Smooth muscle cell (in vitro differentiated cells): Measurements from ENCODE around the gene PIAS4. TPM values are rescaled to one million over a fixed set of nuclear protein-coding genes. Genes with fewer than 3 reads are reported as not detected.

Experiments
- DNase-seq: peaks from one replicate; lab custom pipeline; 2025; ENCODE audit not compliant: unreplicated experiment; lab: John Stamatoyannopoulos, UW
- H2AFZ ChIP-seq: fragments of 200-600 bp; sonication (generic); 2 replicates; pipeline ENCODE4 v1.6.0; 2016; ENCODE audit warnings: antibody characterized with exemption, low read depth, mild to moderate bottlenecking
- H3F3A ChIP-seq: fragments of 200-600 bp; sonication (generic); 2 replicates; pipeline ENCODE4 v1.6.0; 2017; ENCODE audit warnings: antibody characterized with exemption, low read depth
- H3K27ac ChIP-seq: fragments of 200-600 bp; sonication (generic); 2 replicates; pipeline ENCODE4 v1.5.1; 2016; ENCODE audit warnings: low read depth, mild to moderate bottlenecking
- H3K27me3 ChIP-seq: fragments of 200-600 bp; sonication (generic); 2 replicates; pipeline ENCODE4 v1.6.1; 2016; ENCODE audit warnings: low read depth, mild to moderate bottlenecking
- H3K36me3 ChIP-seq: fragments of 200-600 bp; sonication (generic); 2 replicates; pipeline ENCODE4 v1.5.1; 2016; ENCODE audit warnings: low read depth
- H3K4me1 ChIP-seq: fragments of 200-600 bp; sonication (generic); 2 replicates; pipeline ENCODE4 v1.5.1; 2016; ENCODE audit warnings: low read depth
- H3K4me2 ChIP-seq: fragments of 200-600 bp; sonication (generic); 2 replicates; pipeline ENCODE4 v1.6.0; 2016; ENCODE audit warnings: mild to moderate bottlenecking
- H3K4me3 ChIP-seq: fragments of 200-600 bp; sonication (generic); 2 replicates; pipeline ENCODE4 v1.5.1; 2016; ENCODE audit warnings: mild to moderate bottlenecking
- H3K79me2 ChIP-seq: fragments of 200-600 bp; sonication (generic); 2 replicates; pipeline ENCODE4 v1.6.0; 2016; ENCODE audit warnings: low read depth, mild to moderate bottlenecking
- H3K9ac ChIP-seq: fragments of 200-600 bp; sonication (generic); 2 replicates; pipeline ENCODE4 v1.6.0; 2016; ENCODE audit warnings: low read depth
- H3K9me3 ChIP-seq: fragments of 200-600 bp; sonication (generic); replicated peaks from 2 replicates; pipeline ENCODE4 v1.5.1; 2016; ENCODE audit warnings: low read depth
- H4K20me1 ChIP-seq: fragments of 200-600 bp; sonication (generic); 2 replicates; pipeline ENCODE4 v1.6.0; 2016; ENCODE audit warnings: low read depth
- WGBS: methylation state at CpG from one replicate; pipeline ENCODE4 v1.1.7; 2016; ENCODE audit warnings: low lambda C conversion rate; 5-methylcytosine and 5-hydroxymethylcytosine counted together
- polyA plus RNA-seq: library from polyadenylated mRNA; unstranded; fragments of >200 nt; fragmentation: Nextera tagmentation; extraction: Ambion mirVana; gene quantifications from 2 replicates; pipeline ENCODE4 v1.2.1, GENCODE V29; 2016
- total RNA-seq: library from RNA; depleted of rRNA; stranded (reverse); fragments of >200 nt; gene quantifications from 2 replicates; pipeline ENCODE4 v1.2.3, GENCODE V29; 2014
- TF ChIP-seq, protein P1 (sequence below): fragments of 200-600 bp; sonication (generic); IDR thresholded peaks from 2 replicates; pipeline ENCODE4 v1.5.1; 2017; ENCODE audit warnings: borderline replicate concordance, mild to moderate bottlenecking, antibody characterized with exemption; ENCODE audit not compliant: insufficient read depth, poor library complexity, severe bottlenecking

PIAS4 gene
- total and polyA plus RNA-seq, 2 experiments from 2014 or later, result 8.1 to 17.3 TPM

DNA sequence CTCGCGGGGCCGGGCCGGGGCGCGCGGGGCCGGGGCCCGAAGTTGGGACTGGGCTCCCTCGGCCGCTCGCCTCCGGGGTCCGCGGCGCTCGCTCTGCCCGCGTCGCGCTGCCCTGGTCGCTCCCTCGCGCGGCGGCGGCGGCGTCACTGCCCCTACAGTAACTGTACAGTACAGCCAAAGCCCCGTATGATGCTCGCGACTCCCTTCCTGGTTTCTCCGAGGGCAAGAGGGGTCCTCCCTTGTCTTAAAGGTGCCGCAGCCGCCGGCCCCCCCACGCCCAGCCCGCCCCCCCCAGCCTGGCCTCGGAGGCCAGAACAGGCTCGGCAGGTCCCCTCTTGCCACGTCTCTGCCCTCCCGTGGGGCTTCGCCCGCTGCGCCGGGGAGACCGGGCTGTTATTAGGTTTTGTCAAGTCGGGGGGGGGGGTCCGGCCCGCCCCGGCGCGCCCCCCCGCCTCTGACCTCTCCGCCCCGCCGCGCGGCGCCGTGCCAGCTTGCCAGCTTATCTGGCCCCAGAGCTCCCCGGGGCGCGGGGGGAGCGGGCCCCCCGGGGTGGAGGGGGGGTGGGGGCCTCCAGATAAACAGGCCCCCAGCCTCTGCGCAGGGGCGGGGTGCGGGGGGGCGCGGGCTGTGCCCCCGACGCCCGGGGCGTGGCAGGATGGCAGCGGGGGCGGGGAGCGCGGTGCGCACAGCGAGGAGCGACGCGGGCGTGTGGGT lies 59.3 kb downstream of the PIAS4 start, which contains the start of gene ZBTB7A:
Gene ZBTB7A, minus strand, starts transcription at position 218 of the 714 bp plus-strand sequence. CDS start 11,667 bp downstream, outside the sequence.
- peak within 1 kb of the TSS; percentile 98 for H3K4me2 ChIP-seq
- peak within 1 kb of the TSS; percentile 81 for H3K9ac ChIP-seq
- no peaks in the 10 kb centered on the region for H3F3A ChIP-seq
- H3K36me3 ChIP-seq, result no peaks in the 10 kb centered on the region
- H3K9me3 ChIP-seq, result no peaks in the 10 kb centered on the region
- H2AFZ ChIP-seq, result peak within 1 kb of the TSS; percentile 84
- peak within 1 kb of the TSS; percentile 47 for H3K27ac ChIP-seq
- H4K20me1 ChIP-seq, result peaks cover 32% of the 10 kb centered on the region
- DNase-seq, result peak; percentile 48
- TF ChIP-seq, protein P1, sequence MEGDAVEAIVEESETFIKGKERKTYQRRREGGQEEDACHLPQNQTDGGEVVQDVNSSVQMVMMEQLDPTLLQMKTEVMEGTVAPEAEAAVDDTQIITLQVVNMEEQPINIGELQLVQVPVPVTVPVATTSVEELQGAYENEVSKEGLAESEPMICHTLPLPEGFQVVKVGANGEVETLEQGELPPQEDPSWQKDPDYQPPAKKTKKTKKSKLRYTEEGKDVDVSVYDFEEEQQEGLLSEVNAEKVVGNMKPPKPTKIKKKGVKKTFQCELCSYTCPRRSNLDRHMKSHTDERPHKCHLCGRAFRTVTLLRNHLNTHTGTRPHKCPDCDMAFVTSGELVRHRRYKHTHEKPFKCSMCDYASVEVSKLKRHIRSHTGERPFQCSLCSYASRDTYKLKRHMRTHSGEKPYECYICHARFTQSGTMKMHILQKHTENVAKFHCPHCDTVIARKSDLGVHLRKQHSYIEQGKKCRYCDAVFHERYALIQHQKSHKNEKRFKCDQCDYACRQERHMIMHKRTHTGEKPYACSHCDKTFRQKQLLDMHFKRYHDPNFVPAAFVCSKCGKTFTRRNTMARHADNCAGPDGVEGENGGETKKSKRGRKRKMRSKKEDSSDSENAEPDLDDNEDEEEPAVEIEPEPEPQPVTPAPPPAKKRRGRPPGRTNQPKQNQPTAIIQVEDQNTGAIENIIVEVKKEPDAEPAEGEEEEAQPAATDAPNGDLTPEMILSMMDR, result no peak
- WGBS, result 0% methylated on average over 28 of the region's 85 CpGs
- H3K4me3 ChIP-seq, result peak within 1 kb of the TSS; percentile 98
- peaks cover 16% of the 10 kb centered on the region for H3K4me1 ChIP-seq
- peaks cover 33% of the 10 kb centered on the region for H3K79me2 ChIP-seq
- no peaks in the 10 kb centered on the region for H3K27me3 ChIP-seq

DNA sequence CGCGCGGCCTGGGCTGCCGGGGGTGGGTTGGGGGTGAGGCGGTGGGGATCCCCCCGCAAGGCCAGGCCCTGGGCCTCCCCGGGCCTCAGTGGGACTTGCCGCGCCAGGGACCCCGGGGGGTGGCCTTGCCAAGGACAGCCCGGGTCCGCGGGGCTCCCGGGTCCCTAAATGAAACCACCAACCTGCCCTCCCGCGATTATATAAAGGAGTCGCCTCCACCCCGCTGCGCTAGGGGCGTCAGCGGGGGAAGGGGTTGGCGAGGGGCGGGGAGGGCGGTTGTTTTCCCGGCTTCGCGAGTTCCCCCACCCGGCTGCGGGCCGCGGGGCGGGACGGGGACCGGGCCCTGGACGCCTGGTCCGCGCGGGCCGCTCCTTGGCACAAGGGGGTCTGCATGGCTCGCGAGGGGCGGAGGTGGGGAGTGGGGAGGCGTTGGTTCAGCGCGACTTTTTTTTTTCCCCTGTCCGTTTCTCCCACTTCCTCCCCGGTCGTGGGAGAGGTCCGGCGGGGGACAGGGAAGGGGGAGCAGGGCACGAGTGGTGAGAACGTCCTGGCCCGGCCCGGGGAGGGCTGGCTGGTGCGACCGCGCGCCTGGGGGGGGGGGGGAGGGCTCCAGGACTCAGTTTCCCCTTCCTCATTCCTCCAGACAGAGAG lies 60.0 kb downstream of the PIAS4 start:
- no peak overlapping the region for H3K27ac ChIP-seq
- H3K4me2 ChIP-seq, result peak overlapping the region; percentile 98
- peaks cover 26% of the 10 kb centered on the region for H3K79me2 ChIP-seq
- DNase-seq, result peak; percentile 48
- 1% methylated on average over 46 of the region's 58 CpGs for WGBS
- H2AFZ ChIP-seq, result peak overlapping the region; percentile 84
- H3K9ac ChIP-seq, result peak overlapping the region; percentile 57
- no peaks in the 10 kb centered on the region for H3F3A ChIP-seq
- H3K36me3 ChIP-seq, result no peaks in the 10 kb centered on the region
- no peaks in the 10 kb centered on the region for H3K27me3 ChIP-seq
- peak overlapping the region; percentile 98 for H3K4me3 ChIP-seq
- H3K9me3 ChIP-seq, result no peaks in the 10 kb centered on the region
- TF ChIP-seq, protein P1, result no peak
- H3K4me1 ChIP-seq, result peaks cover 11% of the 10 kb centered on the region
- H4K20me1 ChIP-seq, result peaks cover 25% of the 10 kb centered on the region

DNA sequence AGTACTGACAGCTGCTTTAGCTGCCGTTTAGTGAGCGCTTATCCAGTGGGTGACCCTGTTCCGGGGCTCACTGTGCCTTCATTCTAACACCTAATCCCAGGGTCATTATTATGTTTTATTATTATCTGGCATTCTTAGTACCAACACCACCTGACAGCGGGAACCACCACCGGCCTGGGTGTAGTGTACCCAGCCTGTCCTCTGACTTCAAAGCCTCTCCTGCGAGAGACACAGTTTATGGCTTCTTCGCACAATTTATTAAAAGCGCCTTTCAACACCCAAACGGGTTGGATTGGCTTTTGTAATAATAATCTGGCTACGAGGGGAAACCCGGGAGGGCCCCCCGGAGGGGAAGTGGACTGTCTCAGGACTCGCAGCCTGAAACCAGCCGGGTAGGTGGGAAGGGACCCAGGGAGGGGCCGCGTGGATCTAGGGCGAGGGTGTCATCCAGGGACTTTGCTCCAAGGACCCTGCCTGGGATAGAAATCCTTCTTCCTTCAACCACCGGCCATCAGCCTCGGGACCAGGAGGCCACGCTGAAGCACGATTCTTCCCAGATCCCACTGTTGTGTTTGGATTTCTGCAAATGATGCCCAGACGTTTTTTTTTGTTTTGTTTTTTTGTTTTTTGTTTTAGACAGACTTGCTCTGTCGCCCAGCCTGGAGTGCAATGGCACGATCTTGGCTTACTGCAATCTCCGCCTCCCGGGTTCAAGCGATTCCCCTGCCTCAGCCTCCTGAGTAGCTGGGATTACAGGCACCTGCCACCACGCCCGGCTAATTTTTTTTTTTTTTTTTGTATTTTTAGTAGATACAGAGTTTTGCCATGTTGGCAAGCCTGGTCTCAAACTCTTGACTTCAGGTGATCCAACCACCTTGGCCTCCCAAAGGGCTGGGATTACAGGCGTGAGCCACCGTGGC lies 60.8 kb downstream of the PIAS4 start:
- H3K9me3 ChIP-seq, result no peaks in the 10 kb centered on the region
- 39% methylated on average over 31 of the region's 31 CpGs for WGBS
- H3K4me1 ChIP-seq, result peaks cover 10% of the 10 kb centered on the region
- H3K36me3 ChIP-seq, result no peaks in the 10 kb centered on the region
- peaks cover 17% of the 10 kb centered on the region for H4K20me1 ChIP-seq
- peak overlapping the region; percentile 98 for H3K4me2 ChIP-seq
- peak overlapping the region; percentile 98 for H3K4me3 ChIP-seq
- DNase-seq, result no peak
- no peaks in the 10 kb centered on the region for H3F3A ChIP-seq
- no peak overlapping the region for H3K27ac ChIP-seq
- no peak overlapping the region for H3K9ac ChIP-seq
- H2AFZ ChIP-seq, result no peak overlapping the region
- TF ChIP-seq, protein P1, result no peak
- H3K79me2 ChIP-seq, result peaks cover 18% of the 10 kb centered on the region
- no peaks in the 10 kb centered on the region for H3K27me3 ChIP-seq
